VCaP (cell line): ENCODE data around the gene UBL7.
A peak's percentile ranks its signal among the peaks of the same experiment; 100 is the strongest.

Source experiments
- H3K27ac ChIP-seq: fragments of 450-650 bp; 2 replicates; pipeline ENCODE4 v1.5.1; 2017
- CTCF ChIP-seq: fragments of 450-650 bp; conservative IDR thresholded peaks from 2 replicates; pipeline ENCODE4 v1.5.1; 2017; ENCODE audit warnings: mild to moderate bottlenecking, moderate library complexity

UBL7 gene

GRCh38 chr15:74470631-74471395 lies 9.9 kb upstream of the UBL7 start:
- TF ChIP-seq CTCF = no peak
- H3K27ac ChIP-seq = no peak overlapping the region

GRCh38 chr15:74468341-74469032 lies 7.5 kb upstream of the UBL7 start:
- TF ChIP-seq CTCF = no peak
- no peak overlapping the region for H3K27ac ChIP-seq

DNA sequence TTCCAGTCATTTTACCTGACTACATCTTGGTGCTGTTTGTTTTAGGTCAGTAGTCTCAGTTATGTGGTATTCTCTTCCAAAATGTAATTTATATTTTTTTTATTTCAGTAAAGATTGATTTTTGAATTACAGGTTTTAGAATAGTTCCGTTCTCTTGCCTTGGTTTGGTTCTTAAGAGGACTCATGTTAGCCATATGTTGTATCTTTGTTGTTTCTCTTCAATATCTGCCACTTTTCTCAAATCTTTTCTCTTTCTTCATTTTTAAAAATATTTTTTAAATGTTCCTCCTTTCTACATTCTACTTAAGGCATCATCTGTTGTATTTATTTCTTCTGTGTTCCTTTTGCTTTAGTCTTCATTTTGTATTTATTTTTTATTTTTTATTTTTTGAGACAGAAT lies 5.6 kb upstream of the UBL7 start:
- no peak overlapping the region for H3K27ac ChIP-seq
- TF ChIP-seq CTCF = no peak

DNA sequence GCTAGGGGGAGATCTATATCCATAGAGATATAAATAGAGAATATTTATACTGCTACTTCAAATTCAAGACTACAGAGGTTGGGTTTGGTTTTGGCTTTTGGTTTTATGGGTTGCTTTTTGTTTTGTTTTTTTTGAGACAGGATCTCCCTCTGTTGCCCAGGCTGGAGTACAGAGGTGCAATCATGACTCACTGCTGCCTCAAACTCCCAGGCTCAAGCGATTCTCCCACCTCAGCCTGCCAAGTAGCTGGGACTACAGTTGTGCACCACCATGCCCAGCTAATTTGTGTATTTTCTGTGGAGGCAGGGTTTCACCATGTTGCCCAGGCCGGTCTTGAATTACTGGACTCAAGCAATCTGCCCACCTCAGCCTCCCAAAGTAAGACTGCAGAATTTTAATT lies 3.9 kb upstream of the UBL7 start:
- TF ChIP-seq CTCF = no peak
- H3K27ac ChIP-seq = no peak overlapping the region

GRCh38 chr15:74464216-74464615 lies 3.3 kb upstream of the UBL7 start:
- H3K27ac ChIP-seq = no peak overlapping the region

DNA sequence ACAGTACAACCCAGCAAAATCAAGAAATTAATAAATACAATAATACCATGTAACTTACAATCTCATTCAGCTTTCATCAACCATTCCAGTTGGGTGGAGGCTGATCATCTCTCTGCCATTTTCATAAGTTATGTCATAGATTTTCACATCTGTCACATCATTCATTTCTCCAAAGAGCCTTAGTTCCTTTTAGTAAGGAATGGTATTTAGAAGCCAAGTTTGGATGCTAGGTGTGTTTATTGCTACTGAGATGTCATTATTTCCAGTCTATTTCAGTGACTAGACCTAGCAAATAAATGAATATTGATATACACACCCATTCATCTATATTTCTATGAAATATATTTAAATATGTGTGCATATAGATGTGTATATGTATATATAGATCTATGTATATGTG lies 2.7 kb upstream of the UBL7 start:
- H3K27ac ChIP-seq = no peak overlapping the region
- TF ChIP-seq CTCF = no peak

More at GRCh38 chr15:74464216-74464615, 3.3 kb upstream of the UBL7 start:
- no peak for TF ChIP-seq CTCF

DNA sequence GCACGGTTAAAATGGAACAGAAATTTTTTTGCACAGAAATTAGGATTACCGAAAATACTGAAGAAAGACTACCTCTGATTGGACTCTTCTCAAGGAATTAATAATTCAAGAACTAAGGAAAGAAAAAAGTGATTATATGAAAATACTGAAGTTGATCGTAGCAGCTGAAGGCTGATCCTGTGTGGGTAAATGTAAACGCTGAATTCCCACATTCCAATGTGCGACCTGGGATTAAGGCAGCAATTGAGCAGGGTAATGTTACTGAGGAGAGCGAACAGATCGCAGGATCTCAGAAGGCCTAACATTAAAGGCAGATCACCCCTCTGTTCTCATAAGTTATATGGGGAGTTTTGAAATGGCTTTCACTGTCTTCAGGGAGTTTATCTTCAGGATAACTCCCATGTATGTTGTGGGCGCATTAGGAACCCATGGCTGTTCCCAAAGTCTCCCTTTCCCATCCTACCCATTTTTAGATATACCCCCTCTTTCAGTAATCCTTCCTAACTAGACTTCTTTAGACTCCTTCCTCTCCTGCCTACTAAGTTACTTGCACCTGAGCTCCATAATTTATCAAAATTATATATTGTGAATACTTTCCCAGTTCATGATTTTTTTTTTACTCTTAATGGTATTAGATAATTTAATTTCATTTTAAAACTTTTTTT lies 1.0 kb upstream of the UBL7 start:
- TF ChIP-seq CTCF = no peak
- H3K27ac ChIP-seq = peak overlapping the region; percentile 85
